Measurements from ENCODE around the gene ANTXRL.

- TF ChIP-seq CTCF (IDR thresholded peaks at IDR 0.05 in 4 of 5, conservative IDR thresholded peaks at IDR 0.05 in 1 of 5) (no peak), POLR2A (IDR thresholded peaks at IDR 0.05) (no peak)
Observed at GRCh38 chr10:46294641-46295220, 7.9 kb downstream of the ANTXRL start.
